Gastrocnemius medialis (tissue), 4 donors: ENCODE data around the gene IFNA21. TPM values are rescaled to one million over a fixed set of nuclear protein-coding genes. Genes with fewer than 3 reads are reported as not detected.
"Not testable (repeated sequence)": the region's sequence is repeated elsewhere in the genome, so short reads cannot be mapped to it uniquely, and the experiment has no call there.

Experiments
- ATAC-seq, 2 donors: fragments of 150-250 bp; one replicate each; pipeline ENCODE4 v1.9.1; 2016
- DNase-seq, 2 donors: peaks; one replicate each; pipeline ENCODE4 v3.0.0-alpha.2; 2019
- H3K27ac ChIP-seq, 4 donors: fragments of 200-600 bp; sonication (generic); 1 replicate in 1 of 4; 2 replicates in 3 of 4; pipeline ENCODE4 v1.5.1; 2016 to 2018; ENCODE audit warnings: mild to moderate bottlenecking in 2 of 4, moderate library complexity in 1 of 4
- H3K27me3 ChIP-seq, 3 donors: fragments of 200-600 bp; sonication (generic) in 2 of 3; 1 replicate in 1 of 3; 2 replicates in 2 of 3; pipeline versions ENCODE4 v1.5.1 to v1.6.0; 2016 to 2019; ENCODE audit warnings: mild to moderate bottlenecking in 1 of 3, moderate library complexity in 1 of 3
- H3K36me3 ChIP-seq, 2 donors: fragments of 200-600 bp; sonication (generic) in 1 of 2; one replicate each; pipeline ENCODE4 v1.5.1; 2017 to 2018
- H3K4me1 ChIP-seq, 2 donors: fragments of 200-600 bp; sonication (generic) in 1 of 2; one replicate each; pipeline ENCODE4 v1.5.1; 2016 to 2017; ENCODE audit warnings: mild to moderate bottlenecking in 2 of 2
- H3K4me3 ChIP-seq, 4 donors: fragments of 200-600 bp; sonication (generic) in 3 of 4; 1 replicate in 1 of 4; 2 replicates in 3 of 4; pipeline ENCODE4 v1.5.1; 2016 to 2019; ENCODE audit warnings: mild to moderate bottlenecking in 2 of 4
- H3K9me3 ChIP-seq, 3 donors: fragments of 200-600 bp; sonication (generic) in 2 of 3; 1 replicate in 1 of 3; 2 replicates in 2 of 3; pipeline ENCODE4 v1.5.1; 2016 to 2019
- POLR2A ChIP-seq, 2 donors: fragments of 450-650 bp; IDR thresholded peaks; one replicate each; pipeline ENCODE4 v1.6.1; 2017; ENCODE audit warnings: antibody characterized with exemption in 2 of 2, mild to moderate bottlenecking in 2 of 2, moderate library complexity in 2 of 2
- in situ Hi-C, 4 donors: fragments of 200-750 bp; cut with MboI; loops; one replicate each; pipeline versions ENCODE4 v1.15.0 to v1.8.0; 2017; ENCODE audit warnings: low sequenced_read_pairs in 4 of 4
- intact Hi-C: fragments of 100-400 bp; cut with DNase I; formaldehyde crosslinking; loops from one replicate; pipeline ENCODE4 v1.15.1; 2023; ENCODE audit warnings: low total_unique reads
- total RNA-seq, 4 donors: library from RNA; depleted of rRNA; stranded (reverse); fragments of >200 nt; gene quantifications; one replicate each; pipeline versions ENCODE4 v1.1.0 to v1.2.3, GENCODE V29; 2016
- TF ChIP-seq, protein P1 (sequence below), 5 experiments: fragments of 450-650 bp in 3 of 5; fragments of 200-600 bp in 2 of 5; sonication (generic) in 2 of 5; IDR thresholded peaks in 4 of 5; conservative IDR thresholded peaks in 1 of 5; 1 replicate in 4 of 5; 2 replicates in 1 of 5; pipeline ENCODE4 v1.5.1; 2016 to 2019; ENCODE audit warnings: antibody characterized with exemption in 5 of 5, mild to moderate bottlenecking in 3 of 5, moderate library complexity in 3 of 5

IFNA21 gene
- total RNA-seq, 4 donors from 2014 or later = not detected

DNA sequence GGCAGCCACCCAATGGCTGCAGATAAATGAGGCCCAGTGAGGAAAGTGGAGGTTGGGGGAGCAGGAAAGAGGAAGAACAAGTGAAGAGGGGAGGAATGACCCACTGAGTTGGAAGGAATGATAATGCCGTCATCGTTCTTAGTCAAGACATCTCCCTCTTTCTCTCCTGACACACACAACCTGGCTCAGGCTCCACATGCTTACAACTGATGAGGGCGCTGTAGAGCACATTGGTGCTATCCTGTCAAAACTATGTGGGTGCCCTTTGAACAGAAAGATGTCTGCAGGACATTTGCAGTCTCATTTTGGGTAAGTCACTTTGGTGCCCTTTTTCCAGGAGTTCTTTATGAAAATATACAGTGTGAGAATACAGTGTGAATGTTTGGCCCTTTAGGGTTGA, 30.7 kb downstream of the IFNA21 start:
- Histone ChIP-seq H3K4me1 (no peaks in the 10 kb centered on the region), H3K36me3 (no peaks in the 10 kb centered on the region), H3K27me3 (no peaks in the 10 kb centered on the region), H3K4me3 (no peak overlapping the region), H3K9me3 (no peaks in the 10 kb centered on the region), H3K27ac (no peak overlapping the region)
- ATAC-seq (no peak), DNase-seq (no peak)
- in situ Hi-C loops (no loop called here), intact Hi-C loops (no loop called here)
- TF ChIP-seq, protein P1, sequence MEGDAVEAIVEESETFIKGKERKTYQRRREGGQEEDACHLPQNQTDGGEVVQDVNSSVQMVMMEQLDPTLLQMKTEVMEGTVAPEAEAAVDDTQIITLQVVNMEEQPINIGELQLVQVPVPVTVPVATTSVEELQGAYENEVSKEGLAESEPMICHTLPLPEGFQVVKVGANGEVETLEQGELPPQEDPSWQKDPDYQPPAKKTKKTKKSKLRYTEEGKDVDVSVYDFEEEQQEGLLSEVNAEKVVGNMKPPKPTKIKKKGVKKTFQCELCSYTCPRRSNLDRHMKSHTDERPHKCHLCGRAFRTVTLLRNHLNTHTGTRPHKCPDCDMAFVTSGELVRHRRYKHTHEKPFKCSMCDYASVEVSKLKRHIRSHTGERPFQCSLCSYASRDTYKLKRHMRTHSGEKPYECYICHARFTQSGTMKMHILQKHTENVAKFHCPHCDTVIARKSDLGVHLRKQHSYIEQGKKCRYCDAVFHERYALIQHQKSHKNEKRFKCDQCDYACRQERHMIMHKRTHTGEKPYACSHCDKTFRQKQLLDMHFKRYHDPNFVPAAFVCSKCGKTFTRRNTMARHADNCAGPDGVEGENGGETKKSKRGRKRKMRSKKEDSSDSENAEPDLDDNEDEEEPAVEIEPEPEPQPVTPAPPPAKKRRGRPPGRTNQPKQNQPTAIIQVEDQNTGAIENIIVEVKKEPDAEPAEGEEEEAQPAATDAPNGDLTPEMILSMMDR (IDR thresholded peaks at IDR 0.05 in 4 of 5, conservative IDR thresholded peaks at IDR 0.05 in 1 of 5) = no peak
- no peak for TF ChIP-seq POLR2A (IDR thresholded peaks at IDR 0.05)

DNA sequence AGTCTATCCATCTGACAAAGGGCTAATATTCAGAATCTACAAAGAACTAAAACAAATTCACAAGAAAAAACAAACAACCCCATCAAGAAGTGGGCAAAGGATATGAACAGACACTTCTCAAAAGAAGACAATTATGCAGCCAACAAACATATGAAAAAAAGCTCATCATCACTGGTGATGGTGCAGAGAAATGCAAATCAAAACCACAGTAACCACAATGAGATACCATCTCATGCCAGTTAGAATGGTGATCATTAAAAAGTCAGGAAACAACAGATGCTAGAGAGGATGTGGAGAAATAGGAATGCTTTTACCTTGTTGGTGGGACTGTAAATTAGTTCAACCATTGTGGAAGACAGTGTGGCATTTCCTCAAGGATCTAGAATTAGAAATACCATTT, 38.3 kb downstream of the IFNA21 start:
- intact Hi-C loops, H3K27ac ChIP-seq, H3K36me3 ChIP-seq, H3K27me3 ChIP-seq, ATAC-seq, DNase-seq, H3K4me3 ChIP-seq, in situ Hi-C loops, H3K4me1 ChIP-seq, H3K9me3 ChIP-seq: not testable (repeated sequence)

DNA sequence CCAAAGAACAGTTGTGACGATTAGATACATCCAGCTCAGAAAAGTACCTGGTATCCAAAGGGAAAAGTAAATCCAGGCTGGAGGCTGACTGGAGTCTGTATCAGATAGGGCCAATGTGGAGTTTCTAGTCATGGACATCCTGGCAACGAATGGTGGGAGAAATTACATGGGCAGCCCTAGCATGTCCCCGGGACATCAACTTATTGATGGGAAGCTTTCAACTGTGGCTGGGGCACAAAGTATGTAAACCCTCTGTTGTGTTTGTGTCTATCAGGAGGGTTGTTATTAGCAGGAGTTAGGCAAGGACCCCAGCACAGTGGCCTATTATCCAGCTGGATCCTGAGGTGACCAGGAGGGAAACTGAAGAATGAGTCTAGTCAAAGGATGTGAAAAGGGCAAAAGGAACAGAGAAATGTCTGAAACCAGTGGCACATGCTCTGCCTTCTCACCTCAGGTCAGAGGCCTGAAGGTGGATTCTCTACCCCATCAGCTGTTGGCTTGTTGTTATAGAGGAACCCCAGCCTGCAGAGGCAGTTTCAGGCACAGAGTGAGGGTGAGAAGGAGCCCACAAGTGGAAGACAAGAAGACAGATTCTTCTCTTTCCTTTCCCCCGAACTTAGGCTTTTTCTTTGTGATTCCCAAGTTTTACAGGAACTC, 44.7 kb downstream of the IFNA21 start:
- in situ Hi-C loops (loop anchor here in 3 of 4 donors (25.0 kb wide), 3 partner anchors 234 to 1634 kb away; no protein-coding TSS in a partner anchor), intact Hi-C loops (no loop called here)
- Histone ChIP-seq H3K4me3 (no peak overlapping the region), H3K27ac (no peak overlapping the region), H3K36me3 (no peaks in the 10 kb centered on the region), H3K9me3 (no peaks in the 10 kb centered on the region), H3K27me3 (no peaks in the 10 kb centered on the region), H3K4me1 (no peaks in the 10 kb centered on the region)
- DNase-seq = no peak
- no peak for ATAC-seq
- TF ChIP-seq POLR2A (IDR thresholded peaks at IDR 0.05) = no peak
- TF ChIP-seq, protein P1 (IDR thresholded peaks at IDR 0.05 in 4 of 5, conservative IDR thresholded peaks at IDR 0.05 in 1 of 5) = no peak

DNA sequence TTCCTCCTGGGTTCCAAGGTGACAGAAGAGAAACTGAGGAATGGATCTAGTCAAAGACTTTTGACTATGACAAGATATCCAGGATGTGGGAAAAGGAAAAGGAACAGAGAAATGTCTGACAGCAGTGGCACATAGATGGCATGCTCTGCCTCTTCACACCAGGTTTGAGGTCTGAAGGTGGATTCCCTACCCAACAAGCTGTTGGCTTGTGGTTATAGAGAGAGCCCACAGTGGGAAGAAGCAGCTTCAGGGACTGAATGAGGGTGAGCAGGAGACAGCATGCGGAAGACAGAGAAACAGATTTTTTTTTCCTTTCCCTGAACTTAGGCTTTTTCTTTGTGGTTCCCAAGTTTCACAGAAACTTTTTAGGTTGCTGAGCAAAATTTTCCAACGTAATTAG, 45.4 kb downstream of the IFNA21 start:
- no peaks in the 10 kb centered on the region for H3K9me3 ChIP-seq
- intact Hi-C loops = no loop called here
- H3K27ac ChIP-seq = no peak overlapping the region
- H3K4me3 ChIP-seq = no peak overlapping the region
- DNase-seq (no peak), ATAC-seq (no peak)
- no peaks in the 10 kb centered on the region for H3K4me1 ChIP-seq
- no peaks in the 10 kb centered on the region for H3K27me3 ChIP-seq
- no peaks in the 10 kb centered on the region for H3K36me3 ChIP-seq
- no peak for TF ChIP-seq POLR2A (IDR thresholded peaks at IDR 0.05)
- TF ChIP-seq, protein P1 (IDR thresholded peaks at IDR 0.05 in 4 of 5, conservative IDR thresholded peaks at IDR 0.05 in 1 of 5) = no peak
- in situ Hi-C loops = loop anchor here in 3 of 4 donors (25.0 kb wide), 3 partner anchors 234 to 1634 kb away; no protein-coding TSS in a partner anchor

DNA sequence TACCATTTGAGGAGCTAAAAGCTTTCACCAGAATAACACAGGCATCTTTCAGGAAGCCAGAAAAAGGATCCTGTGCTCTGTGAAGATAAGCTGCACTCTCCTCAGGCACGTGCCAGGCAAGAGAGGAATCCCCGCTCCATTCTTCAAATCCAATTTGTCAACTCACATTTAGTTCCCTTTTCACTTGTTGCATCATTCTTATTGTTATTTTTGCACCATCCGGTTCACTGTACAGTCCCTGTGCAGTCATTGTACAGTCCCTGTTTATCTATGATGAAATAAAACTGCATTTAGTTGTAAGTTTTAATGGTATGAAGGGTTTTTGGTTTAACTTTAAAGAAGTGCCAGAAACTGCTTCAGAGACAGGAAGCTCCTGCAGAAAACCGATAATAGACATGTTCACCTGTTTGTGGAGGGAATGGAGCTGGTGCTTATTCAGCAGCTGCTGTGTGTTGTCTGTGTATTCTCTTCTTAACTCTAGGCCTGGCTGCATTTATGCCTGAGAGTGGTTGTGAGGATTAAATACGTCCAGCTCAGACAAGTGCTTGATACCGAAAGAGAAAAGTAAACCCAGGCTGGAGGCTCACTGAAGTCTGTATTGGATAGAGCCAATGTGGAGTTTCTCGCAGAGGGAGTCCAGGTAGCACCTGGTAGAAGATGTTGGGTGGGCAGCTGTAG, 47.2 kb downstream of the IFNA21 start:
- intact Hi-C loops = no loop called here
- Histone ChIP-seq H3K4me1 (no peaks in the 10 kb centered on the region), H3K9me3 (no peaks in the 10 kb centered on the region), H3K27me3 (no peaks in the 10 kb centered on the region), H3K36me3 (no peaks in the 10 kb centered on the region), H3K4me3 (no peak overlapping the region), H3K27ac (no peak overlapping the region)
- ATAC-seq (no peak), DNase-seq (no peak)
- in situ Hi-C loops = loop anchor here (10.0 to 25.0 kb wide), 5 partner anchors 232 to 1632 kb away; no protein-coding TSS in a partner anchor
- no peak for TF ChIP-seq POLR2A (IDR thresholded peaks at IDR 0.05)
- TF ChIP-seq, protein P1 (IDR thresholded peaks at IDR 0.05 in 4 of 5, conservative IDR thresholded peaks at IDR 0.05 in 1 of 5) = no peak
